Neural cell (in vitro differentiated cells): ENCODE data around the gene UBE2V1. TPM values are rescaled to one million over a fixed set of nuclear protein-coding genes. Genes with fewer than 3 reads are reported as not detected.

Experiments used
- H2AFZ ChIP-seq: fragments of 200-600, 300-800 bp; sonication (generic), shearing (Covaris generic); 2 replicates; pipeline ENCODE4 v1.6.0; 2014; ENCODE audit warnings: low read depth, mild to moderate bottlenecking, antibody characterized with exemption, low read length, moderate library complexity
- H3F3A ChIP-seq: fragments of 200-600 bp; shearing (Covaris generic); 2 replicates; pipeline ENCODE4 v1.6.1; 2016; ENCODE audit warnings: mild to moderate bottlenecking, moderate library complexity, mixed read lengths, antibody characterized with exemption, low read length; ENCODE audit not compliant: insufficient read depth, poor library complexity, severe bottlenecking
- H3K27ac ChIP-seq: fragments of 200-600, 300-800 bp; sonication (generic), shearing (Covaris generic); 2 replicates; pipeline ENCODE4 v1.5.1; 2014; ENCODE audit warnings: mild to moderate bottlenecking, low read length, moderate library complexity
- H3K27me3 ChIP-seq: fragments of 300-800, 200-600 bp; sonication (generic), shearing (Covaris generic); 2 replicates; pipeline ENCODE4 v1.6.0; 2014; ENCODE audit warnings: mild to moderate bottlenecking, low read depth, low read length, moderate library complexity; ENCODE audit not compliant: insufficient read depth
- H3K36me3 ChIP-seq: fragments of 300-800, 200-600 bp; sonication (generic), shearing (Covaris generic); 2 replicates; pipeline ENCODE4 v1.5.1; 2014; ENCODE audit warnings: mild to moderate bottlenecking, antibody characterized with exemption, low read length, moderate library complexity; ENCODE audit not compliant: insufficient read depth
- H3K4me2 ChIP-seq: fragments of 300-800, 200-600 bp; sonication (generic), shearing (Covaris generic); 2 replicates; pipeline ENCODE4 v1.6.0; 2014; ENCODE audit warnings: mild to moderate bottlenecking, low read length
- H3K4me3 ChIP-seq: fragments of 300-800, 200-600 bp; sonication (generic), shearing (Covaris generic); 2 replicates; pipeline ENCODE4 v1.5.1; 2014; ENCODE audit warnings: mild to moderate bottlenecking, low read length, moderate library complexity
- H3K79me2 ChIP-seq: fragments of 200-600 bp; shearing (Covaris generic); replicated peaks from 2 replicates; pipeline ENCODE4 v1.6.0; 2014; ENCODE audit warnings: mild to moderate bottlenecking, low read length, moderate library complexity; ENCODE audit not compliant: insufficient read depth
- H3K9ac ChIP-seq: fragments of 300-800, 200-600 bp; sonication (generic), shearing (Covaris generic); 2 replicates; pipeline ENCODE4 v1.6.1; 2016; ENCODE audit warnings: mild to moderate bottlenecking, low read length, mixed read lengths
- H3K9me2 ChIP-seq: fragments of 200-600 bp; shearing (Covaris generic); 2 replicates; pipeline ENCODE4 v1.6.1; 2016; ENCODE audit warnings: mild to moderate bottlenecking, low read length, mixed read lengths; ENCODE audit not compliant: insufficient read depth
- H3K9me3 ChIP-seq: fragments of 200-600, 300-800 bp; sonication (generic), shearing (Covaris generic); 2 replicates; pipeline ENCODE4 v1.6.1; 2016; ENCODE audit warnings: mild to moderate bottlenecking, mixed run types, low read length, moderate library complexity, mixed read lengths
- H4K20me1 ChIP-seq: fragments of 200-600 bp; shearing (Covaris generic); 2 replicates; pipeline ENCODE4 v1.6.1; 2016; ENCODE audit warnings: mild to moderate bottlenecking, mixed run types; ENCODE audit not compliant: insufficient read depth
- EP300 ChIP-seq: fragments of 450-650 bp; conservative IDR thresholded peaks from 2 replicates; pipeline ENCODE4 v1.6.1; 2014; ENCODE audit warnings: antibody characterized with exemption, mild to moderate bottlenecking, moderate library complexity; ENCODE audit not compliant: poor library complexity, severe bottlenecking
- EZH2 ChIP-seq: fragments of 200-600, 300-800 bp; shearing (Covaris generic), sonication (generic); IDR thresholded peaks from 2 replicates; pipeline ENCODE4 v1.6.1; 2014; ENCODE audit warnings: antibody characterized with exemption, low read length, borderline replicate concordance, mild to moderate bottlenecking; ENCODE audit not compliant: insufficient read depth, poor library complexity, severe bottlenecking
- MXI1 ChIP-seq: fragments of 450-650 bp; conservative IDR thresholded peaks from 2 replicates; pipeline ENCODE4 v1.6.1; 2014; ENCODE audit warnings: antibody characterized with exemption, mild to moderate bottlenecking; ENCODE audit not compliant: poor library complexity, severe bottlenecking
- POLR2AphosphoS5 ChIP-seq: IDR thresholded peaks from 2 replicates; pipeline ENCODE4 v1.6.1; 2012
- RAD21 ChIP-seq: fragments of 450-650 bp; conservative IDR thresholded peaks from 2 replicates; pipeline ENCODE4 v1.6.1; 2014; ENCODE audit warnings: antibody characterized with exemption, mild to moderate bottlenecking, moderate library complexity
- SMC3 ChIP-seq: fragments of 450-650 bp; conservative IDR thresholded peaks from 2 replicates; pipeline ENCODE4 v1.6.1; 2014; ENCODE audit warnings: antibody characterized with exemption, mild to moderate bottlenecking, moderate library complexity; ENCODE audit not compliant: poor library complexity
- TAF1 ChIP-seq: IDR thresholded peaks from 2 replicates; pipeline ENCODE4 v1.6.1; 2012; ENCODE audit warnings: low read depth
- polyA plus RNA-seq: library from polyadenylated mRNA; depleted of rRNA; stranded (reverse); fragments of >200 nt; gene quantifications from 2 replicates; pipeline ENCODE4 v1.2.3, GENCODE V29; 2014
- TF ChIP-seq, protein P1 (sequence below): IDR thresholded peaks from 2 replicates; pipeline ENCODE4 v1.6.1; 2012; ENCODE audit warnings: borderline replicate concordance
- TF ChIP-seq, protein P2 (sequence below): fragments of 450-650 bp; IDR thresholded peaks from 2 replicates; pipeline ENCODE4 v1.5.1; 2014; ENCODE audit warnings: antibody characterized with exemption, mild to moderate bottlenecking, moderate library complexity; ENCODE audit not compliant: poor library complexity, severe bottlenecking

The UBE2V1 gene
- polyA plus RNA-seq, 1 donor from 2014 or later = 34.4 TPM

DNA sequence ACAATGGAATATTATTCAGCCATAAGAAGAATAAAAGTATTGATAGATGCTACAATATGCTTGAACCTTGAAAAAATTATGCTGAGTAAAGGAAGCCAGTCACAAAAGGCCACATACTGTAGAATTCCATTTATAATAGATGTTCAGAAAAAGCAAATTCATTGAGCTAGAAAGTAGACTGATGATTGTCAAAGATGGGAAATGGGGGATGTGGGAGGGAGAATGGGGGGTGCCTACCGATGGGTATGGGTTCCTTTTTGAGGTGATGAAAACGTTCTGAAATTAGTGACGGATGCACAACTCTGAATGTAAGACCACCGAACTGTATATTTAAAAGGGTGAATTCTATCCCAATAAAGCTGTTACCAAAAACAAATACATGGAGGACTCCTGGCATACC, 18.4 kb downstream of the UBE2V1 start:
- Histone ChIP-seq H3K9me2 (no peaks in the 10 kb centered on the region), H3K27me3 (no peaks in the 10 kb centered on the region), H2AFZ (no peak overlapping the region), H3K4me2 (no peak overlapping the region), H3K27ac (no peak overlapping the region), H3K36me3 (peaks cover 9% of the 10 kb centered on the region), H3F3A (no peaks in the 10 kb centered on the region), H3K79me2 (peaks cover 15% of the 10 kb centered on the region), H3K4me3 (no peak overlapping the region), H3K9me3 (no peaks in the 10 kb centered on the region), H4K20me1 (no peaks in the 10 kb centered on the region), H3K9ac (no peak overlapping the region)
- TF ChIP-seq, protein P1, sequence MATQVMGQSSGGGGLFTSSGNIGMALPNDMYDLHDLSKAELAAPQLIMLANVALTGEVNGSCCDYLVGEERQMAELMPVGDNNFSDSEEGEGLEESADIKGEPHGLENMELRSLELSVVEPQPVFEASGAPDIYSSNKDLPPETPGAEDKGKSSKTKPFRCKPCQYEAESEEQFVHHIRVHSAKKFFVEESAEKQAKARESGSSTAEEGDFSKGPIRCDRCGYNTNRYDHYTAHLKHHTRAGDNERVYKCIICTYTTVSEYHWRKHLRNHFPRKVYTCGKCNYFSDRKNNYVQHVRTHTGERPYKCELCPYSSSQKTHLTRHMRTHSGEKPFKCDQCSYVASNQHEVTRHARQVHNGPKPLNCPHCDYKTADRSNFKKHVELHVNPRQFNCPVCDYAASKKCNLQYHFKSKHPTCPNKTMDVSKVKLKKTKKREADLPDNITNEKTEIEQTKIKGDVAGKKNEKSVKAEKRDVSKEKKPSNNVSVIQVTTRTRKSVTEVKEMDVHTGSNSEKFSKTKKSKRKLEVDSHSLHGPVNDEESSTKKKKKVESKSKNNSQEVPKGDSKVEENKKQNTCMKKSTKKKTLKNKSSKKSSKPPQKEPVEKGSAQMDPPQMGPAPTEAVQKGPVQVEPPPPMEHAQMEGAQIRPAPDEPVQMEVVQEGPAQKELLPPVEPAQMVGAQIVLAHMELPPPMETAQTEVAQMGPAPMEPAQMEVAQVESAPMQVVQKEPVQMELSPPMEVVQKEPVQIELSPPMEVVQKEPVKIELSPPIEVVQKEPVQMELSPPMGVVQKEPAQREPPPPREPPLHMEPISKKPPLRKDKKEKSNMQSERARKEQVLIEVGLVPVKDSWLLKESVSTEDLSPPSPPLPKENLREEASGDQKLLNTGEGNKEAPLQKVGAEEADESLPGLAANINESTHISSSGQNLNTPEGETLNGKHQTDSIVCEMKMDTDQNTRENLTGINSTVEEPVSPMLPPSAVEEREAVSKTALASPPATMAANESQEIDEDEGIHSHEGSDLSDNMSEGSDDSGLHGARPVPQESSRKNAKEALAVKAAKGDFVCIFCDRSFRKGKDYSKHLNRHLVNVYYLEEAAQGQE = no peak
- TF ChIP-seq TAF1 (no peak), RAD21 (no peak), SMC3 (no peak), EZH2 (no peak), MXI1 (no peak), EP300 (no peak), POLR2AphosphoS5 (no peak)
- TF ChIP-seq, protein P2, sequence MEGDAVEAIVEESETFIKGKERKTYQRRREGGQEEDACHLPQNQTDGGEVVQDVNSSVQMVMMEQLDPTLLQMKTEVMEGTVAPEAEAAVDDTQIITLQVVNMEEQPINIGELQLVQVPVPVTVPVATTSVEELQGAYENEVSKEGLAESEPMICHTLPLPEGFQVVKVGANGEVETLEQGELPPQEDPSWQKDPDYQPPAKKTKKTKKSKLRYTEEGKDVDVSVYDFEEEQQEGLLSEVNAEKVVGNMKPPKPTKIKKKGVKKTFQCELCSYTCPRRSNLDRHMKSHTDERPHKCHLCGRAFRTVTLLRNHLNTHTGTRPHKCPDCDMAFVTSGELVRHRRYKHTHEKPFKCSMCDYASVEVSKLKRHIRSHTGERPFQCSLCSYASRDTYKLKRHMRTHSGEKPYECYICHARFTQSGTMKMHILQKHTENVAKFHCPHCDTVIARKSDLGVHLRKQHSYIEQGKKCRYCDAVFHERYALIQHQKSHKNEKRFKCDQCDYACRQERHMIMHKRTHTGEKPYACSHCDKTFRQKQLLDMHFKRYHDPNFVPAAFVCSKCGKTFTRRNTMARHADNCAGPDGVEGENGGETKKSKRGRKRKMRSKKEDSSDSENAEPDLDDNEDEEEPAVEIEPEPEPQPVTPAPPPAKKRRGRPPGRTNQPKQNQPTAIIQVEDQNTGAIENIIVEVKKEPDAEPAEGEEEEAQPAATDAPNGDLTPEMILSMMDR = no peak

DNA sequence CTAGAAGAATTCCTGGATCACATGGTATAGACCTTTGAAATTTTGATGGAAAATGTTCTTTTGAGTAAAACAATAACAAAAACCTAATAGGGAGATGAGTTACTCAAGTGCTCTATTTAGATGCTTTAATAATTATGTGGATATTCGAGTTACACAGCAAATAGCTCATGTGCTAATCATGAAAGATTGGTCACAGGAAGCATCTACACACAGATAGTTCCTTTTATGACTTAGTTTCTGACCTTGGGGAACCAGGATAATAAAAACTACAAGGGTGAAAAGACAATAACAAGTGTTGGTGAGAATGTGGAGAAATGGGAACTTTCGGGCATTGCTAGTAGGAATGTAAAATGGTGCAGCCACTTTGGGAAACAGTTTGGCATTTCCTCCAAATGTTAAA, 19.7 kb downstream of the UBE2V1 start:
- Histone ChIP-seq H3K4me2 (no peak overlapping the region), H3K9me2 (no peaks in the 10 kb centered on the region), H3K27ac (no peak overlapping the region), H3F3A (no peaks in the 10 kb centered on the region), H3K9ac (no peak overlapping the region), H3K79me2 (peaks cover 8% of the 10 kb centered on the region), H3K9me3 (no peaks in the 10 kb centered on the region), H3K4me3 (no peak overlapping the region), H3K36me3 (peaks cover 9% of the 10 kb centered on the region), H3K27me3 (no peaks in the 10 kb centered on the region), H2AFZ (no peak overlapping the region), H4K20me1 (no peaks in the 10 kb centered on the region)
- TF ChIP-seq, protein P1 = no peak
- no peak for TF ChIP-seq EP300
- no peak for TF ChIP-seq MXI1
- no peak for TF ChIP-seq TAF1
- TF ChIP-seq EZH2 = no peak
